ENCODE data around the gene DDX20. TPM values are rescaled to one million over a fixed set of nuclear protein-coding genes. Genes with fewer than 3 reads are reported as not detected.
A peak's percentile ranks its signal among the peaks of the same experiment; 100 is the strongest.

The DDX20 gene
- polyA plus RNA-seq, 1 of the 3 experiments (the other 2 are of a cell fraction) = 3.8 TPM

DNA sequence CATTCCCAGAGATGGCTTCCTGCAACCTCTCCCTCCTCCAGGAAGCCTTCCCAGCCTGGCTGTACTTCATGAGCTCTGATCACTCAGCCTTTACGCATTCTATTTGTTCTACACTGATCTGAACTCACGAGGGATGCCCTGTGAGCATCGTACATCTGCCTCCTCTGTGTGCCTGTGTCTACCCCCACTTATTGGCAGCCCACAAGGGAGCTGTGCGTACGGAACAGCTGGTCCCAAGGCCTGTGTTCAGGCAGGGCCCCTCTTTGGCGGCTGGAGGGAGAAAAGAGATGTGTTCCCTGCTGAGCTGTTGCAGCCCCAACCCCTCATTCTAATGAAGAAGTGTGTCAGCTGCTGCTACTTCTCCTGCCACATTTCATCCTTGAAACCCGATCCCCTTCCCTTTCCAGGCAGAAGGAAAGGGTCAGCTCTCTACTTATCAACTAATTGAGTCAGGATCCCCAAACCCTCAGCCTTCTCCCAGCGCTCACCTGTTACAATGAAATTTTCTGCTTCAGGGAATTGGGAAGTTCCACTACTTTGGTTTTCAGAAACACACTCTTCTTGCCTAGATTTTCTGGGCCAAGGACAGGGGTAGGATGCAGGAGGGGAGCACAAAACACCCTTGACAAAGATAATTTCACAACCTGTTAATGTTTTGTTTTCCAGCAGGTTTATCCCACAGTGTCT, 19.7 kb upstream of the DDX20 start:
- WGBS (ENCODE audit: low lambda C conversion rate) = 89% methylated on average over 8 of the region's 8 CpGs
- Histone ChIP-seq H3K4me1 (ENCODE audit: control insufficient read depth in 1 of 2, insufficient read depth in 2 of 2, low read depth in 1 of 2, low read length in 1 of 2) (peaks cover 8 to 15% of the 10 kb centered on the region in 2 experiments; a peak in 3 of 4 replicates), H3K9ac (no peak overlapping the region), H3K36me3 (replicated peaks in 1 of 2; ENCODE audit: control insufficient read depth in 1 of 2, insufficient read depth in 2 of 2, low read length in 1 of 2) (no peaks in the 10 kb centered on the region), H3K9me3 (no peaks in the 10 kb centered on the region), H3K9me2 (no peaks in the 10 kb centered on the region), H3K27me3 (ENCODE audit: insufficient read depth) (no peaks in the 10 kb centered on the region), H3K4me3 (ENCODE audit: low read depth in 2 of 2, low read length in 1 of 2) (no peak overlapping the region), H3F3A (replicated peaks; ENCODE audit: insufficient read depth) (peaks cover 6% of the 10 kb centered on the region), H2AFZ (ENCODE audit: low read depth) (no peak overlapping the region), H3K79me2 (ENCODE audit: insufficient read depth) (no peaks in the 10 kb centered on the region), H3K27ac (ENCODE audit: low read depth in 2 of 2, low read length in 1 of 2) (no peak overlapping the region), H3K4me2 (no peak overlapping the region), H4K20me1 (ENCODE audit: insufficient read depth) (no peaks in the 10 kb centered on the region)
- ChIA-PET CTCF (interaction anchor here (1.4 to 2.7 kb wide), 5 partner anchors 11 to 634 kb away, joined by 3 to 9 read pairs (median 6); no protein-coding TSS in a partner anchor), POLR2A (no interaction called here)
- TF ChIP-seq YY1 (IDR thresholded peaks at IDR 0.05; ENCODE audit: low read depth) (no peak), EP300 (IDR thresholded peaks at IDR 0.05; ENCODE audit: borderline replicate concordance in 1 of 2, low read depth in 1 of 2, low read length in 1 of 2) (no peak)
- TF ChIP-seq, protein P1, sequence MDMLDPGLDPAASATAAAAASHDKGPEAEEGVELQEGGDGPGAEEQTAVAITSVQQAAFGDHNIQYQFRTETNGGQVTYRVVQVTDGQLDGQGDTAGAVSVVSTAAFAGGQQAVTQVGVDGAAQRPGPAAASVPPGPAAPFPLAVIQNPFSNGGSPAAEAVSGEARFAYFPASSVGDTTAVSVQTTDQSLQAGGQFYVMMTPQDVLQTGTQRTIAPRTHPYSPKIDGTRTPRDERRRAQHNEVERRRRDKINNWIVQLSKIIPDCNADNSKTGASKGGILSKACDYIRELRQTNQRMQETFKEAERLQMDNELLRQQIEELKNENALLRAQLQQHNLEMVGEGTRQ (IDR thresholded peaks at IDR 0.05; ENCODE audit: borderline replicate concordance, low read depth, low read length) = no peak
- no peak for DNase-seq

DNA sequence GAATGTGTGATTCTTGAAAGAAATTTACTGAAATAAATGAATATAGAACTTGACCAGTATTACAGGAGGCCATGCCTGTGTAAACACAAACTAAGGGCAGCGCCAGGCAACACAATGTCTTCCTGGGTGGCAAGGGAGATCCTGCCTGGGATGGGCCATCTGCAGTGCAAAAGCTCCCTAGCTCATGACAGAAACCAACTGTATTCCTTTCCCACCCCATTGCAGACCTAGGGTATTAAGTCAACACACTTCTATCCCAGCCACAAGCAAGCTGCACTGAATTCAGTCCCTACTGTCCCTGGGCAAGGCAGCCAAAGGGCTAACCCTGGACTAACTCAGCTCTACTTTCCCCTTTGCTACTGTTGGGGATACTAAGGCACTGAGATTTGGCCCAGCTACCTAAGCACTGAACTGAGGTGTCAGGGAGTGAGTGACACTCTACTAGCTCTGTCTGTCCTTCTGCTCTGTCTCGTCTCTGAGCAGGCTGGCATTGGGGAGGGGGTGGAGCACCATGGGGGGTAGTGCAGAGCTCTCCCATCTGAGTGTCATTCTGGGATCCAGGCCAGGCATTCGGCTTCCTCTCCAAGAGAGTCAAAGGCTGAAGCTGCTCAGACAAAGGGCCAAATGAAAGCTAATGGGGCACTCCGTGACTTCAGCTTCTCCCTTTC, 19.0 kb upstream of the DDX20 start:
- peaks cover 6% of the 10 kb centered on the region for H3F3A ChIP-seq (replicated peaks; ENCODE audit: insufficient read depth)
- H3K79me2 ChIP-seq (ENCODE audit: insufficient read depth) = no peaks in the 10 kb centered on the region
- no peak overlapping the region for H3K4me3 ChIP-seq (ENCODE audit: low read depth in 2 of 2, low read length in 1 of 2)
- no peaks in the 10 kb centered on the region for H3K27me3 ChIP-seq (ENCODE audit: insufficient read depth)
- H2AFZ ChIP-seq (ENCODE audit: low read depth) = no peak overlapping the region
- H3K36me3 ChIP-seq (replicated peaks in 1 of 2; ENCODE audit: control insufficient read depth in 1 of 2, insufficient read depth in 2 of 2, low read length in 1 of 2) = no peaks in the 10 kb centered on the region
- ChIA-PET POLR2A (no interaction called here), CTCF (interaction anchor here (0.7 to 2.7 kb wide), 7 partner anchors 10 to 634 kb away, joined by 3 to 10 read pairs (median 6); no protein-coding TSS in a partner anchor)
- no peaks in the 10 kb centered on the region for H3K9me3 ChIP-seq
- H4K20me1 ChIP-seq (ENCODE audit: insufficient read depth) = no peaks in the 10 kb centered on the region
- no peaks in the 10 kb centered on the region for H3K9me2 ChIP-seq
- H3K4me1 ChIP-seq (ENCODE audit: control insufficient read depth in 1 of 2, insufficient read depth in 2 of 2, low read depth in 1 of 2, low read length in 1 of 2) = peaks cover 8 to 15% of the 10 kb centered on the region in 2 experiments; a peak in 3 of 4 replicates
- 72% methylated on average over 3 of the region's 4 CpGs for WGBS (ENCODE audit: low lambda C conversion rate)
- DNase-seq = no peak
- H3K27ac ChIP-seq (ENCODE audit: low read depth in 2 of 2, low read length in 1 of 2) = no peak overlapping the region
- H3K9ac ChIP-seq = no peak overlapping the region
- H3K4me2 ChIP-seq = 0 out of 2 replicates have a peak overlapping the region, but pooled peaks have one; percentile 7
- TF ChIP-seq RXRA (IDR thresholded peaks at IDR 0.05; ENCODE audit: borderline replicate concordance, low read depth) (no peak), MXI1 (IDR thresholded peaks at IDR 0.05; ENCODE audit: low read depth, low read length) (no peak), ELF1 (IDR thresholded peaks at IDR 0.05) (no peak), GABPA (IDR thresholded peaks at IDR 0.05; ENCODE audit: low read depth) (no peak), SIN3A (IDR thresholded peaks at IDR 0.05; ENCODE audit: borderline replicate concordance, low read depth, low read length) (no peak), TCF12 (IDR thresholded peaks at IDR 0.05) (no peak), YY1 (IDR thresholded peaks at IDR 0.05; ENCODE audit: low read depth) (no peak), EZH2phosphoT487 (IDR thresholded peaks at IDR 0.05; ENCODE audit: borderline replicate concordance, low read depth) (no peak), EP300 (IDR thresholded peaks at IDR 0.05; ENCODE audit: borderline replicate concordance in 1 of 2, low read depth in 1 of 2, low read length in 1 of 2) (no peak), CHD2 (IDR thresholded peaks at IDR 0.05; ENCODE audit: low read length, partially characterized antibody) (no peak), RCOR1 (IDR thresholded peaks at IDR 0.05; ENCODE audit: low read length) (no peak)
- TF ChIP-seq, protein P2, sequence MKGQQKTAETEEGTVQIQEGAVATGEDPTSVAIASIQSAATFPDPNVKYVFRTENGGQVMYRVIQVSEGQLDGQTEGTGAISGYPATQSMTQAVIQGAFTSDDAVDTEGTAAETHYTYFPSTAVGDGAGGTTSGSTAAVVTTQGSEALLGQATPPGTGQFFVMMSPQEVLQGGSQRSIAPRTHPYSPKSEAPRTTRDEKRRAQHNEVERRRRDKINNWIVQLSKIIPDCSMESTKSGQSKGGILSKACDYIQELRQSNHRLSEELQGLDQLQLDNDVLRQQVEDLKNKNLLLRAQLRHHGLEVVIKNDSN (IDR thresholded peaks at IDR 0.05; ENCODE audit: borderline replicate concordance, low read depth) = no peak
- TF ChIP-seq, protein P3, sequence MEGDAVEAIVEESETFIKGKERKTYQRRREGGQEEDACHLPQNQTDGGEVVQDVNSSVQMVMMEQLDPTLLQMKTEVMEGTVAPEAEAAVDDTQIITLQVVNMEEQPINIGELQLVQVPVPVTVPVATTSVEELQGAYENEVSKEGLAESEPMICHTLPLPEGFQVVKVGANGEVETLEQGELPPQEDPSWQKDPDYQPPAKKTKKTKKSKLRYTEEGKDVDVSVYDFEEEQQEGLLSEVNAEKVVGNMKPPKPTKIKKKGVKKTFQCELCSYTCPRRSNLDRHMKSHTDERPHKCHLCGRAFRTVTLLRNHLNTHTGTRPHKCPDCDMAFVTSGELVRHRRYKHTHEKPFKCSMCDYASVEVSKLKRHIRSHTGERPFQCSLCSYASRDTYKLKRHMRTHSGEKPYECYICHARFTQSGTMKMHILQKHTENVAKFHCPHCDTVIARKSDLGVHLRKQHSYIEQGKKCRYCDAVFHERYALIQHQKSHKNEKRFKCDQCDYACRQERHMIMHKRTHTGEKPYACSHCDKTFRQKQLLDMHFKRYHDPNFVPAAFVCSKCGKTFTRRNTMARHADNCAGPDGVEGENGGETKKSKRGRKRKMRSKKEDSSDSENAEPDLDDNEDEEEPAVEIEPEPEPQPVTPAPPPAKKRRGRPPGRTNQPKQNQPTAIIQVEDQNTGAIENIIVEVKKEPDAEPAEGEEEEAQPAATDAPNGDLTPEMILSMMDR (IDR thresholded peaks at IDR 0.05) = no peak
- TF ChIP-seq, protein P4, sequence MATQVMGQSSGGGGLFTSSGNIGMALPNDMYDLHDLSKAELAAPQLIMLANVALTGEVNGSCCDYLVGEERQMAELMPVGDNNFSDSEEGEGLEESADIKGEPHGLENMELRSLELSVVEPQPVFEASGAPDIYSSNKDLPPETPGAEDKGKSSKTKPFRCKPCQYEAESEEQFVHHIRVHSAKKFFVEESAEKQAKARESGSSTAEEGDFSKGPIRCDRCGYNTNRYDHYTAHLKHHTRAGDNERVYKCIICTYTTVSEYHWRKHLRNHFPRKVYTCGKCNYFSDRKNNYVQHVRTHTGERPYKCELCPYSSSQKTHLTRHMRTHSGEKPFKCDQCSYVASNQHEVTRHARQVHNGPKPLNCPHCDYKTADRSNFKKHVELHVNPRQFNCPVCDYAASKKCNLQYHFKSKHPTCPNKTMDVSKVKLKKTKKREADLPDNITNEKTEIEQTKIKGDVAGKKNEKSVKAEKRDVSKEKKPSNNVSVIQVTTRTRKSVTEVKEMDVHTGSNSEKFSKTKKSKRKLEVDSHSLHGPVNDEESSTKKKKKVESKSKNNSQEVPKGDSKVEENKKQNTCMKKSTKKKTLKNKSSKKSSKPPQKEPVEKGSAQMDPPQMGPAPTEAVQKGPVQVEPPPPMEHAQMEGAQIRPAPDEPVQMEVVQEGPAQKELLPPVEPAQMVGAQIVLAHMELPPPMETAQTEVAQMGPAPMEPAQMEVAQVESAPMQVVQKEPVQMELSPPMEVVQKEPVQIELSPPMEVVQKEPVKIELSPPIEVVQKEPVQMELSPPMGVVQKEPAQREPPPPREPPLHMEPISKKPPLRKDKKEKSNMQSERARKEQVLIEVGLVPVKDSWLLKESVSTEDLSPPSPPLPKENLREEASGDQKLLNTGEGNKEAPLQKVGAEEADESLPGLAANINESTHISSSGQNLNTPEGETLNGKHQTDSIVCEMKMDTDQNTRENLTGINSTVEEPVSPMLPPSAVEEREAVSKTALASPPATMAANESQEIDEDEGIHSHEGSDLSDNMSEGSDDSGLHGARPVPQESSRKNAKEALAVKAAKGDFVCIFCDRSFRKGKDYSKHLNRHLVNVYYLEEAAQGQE (IDR thresholded peaks at IDR 0.05; ENCODE audit: low read depth, low read length) = no peak
- TF ChIP-seq, protein P5, sequence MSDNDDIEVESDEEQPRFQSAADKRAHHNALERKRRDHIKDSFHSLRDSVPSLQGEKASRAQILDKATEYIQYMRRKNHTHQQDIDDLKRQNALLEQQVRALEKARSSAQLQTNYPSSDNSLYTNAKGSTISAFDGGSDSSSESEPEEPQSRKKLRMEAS (IDR thresholded peaks at IDR 0.05; ENCODE audit: low read depth) = no peak

Data from SK-N-SH (cell line).